SU-DHL-6 (cell line): Measurements from ENCODE around the gene TET2.

Experiments used
- H2AFZ ChIP-seq: fragments of 200-600 bp; sonication (generic); 2 replicates; pipeline ENCODE4 v1.6.1; 2014; ENCODE audit warnings: low read depth, mild to moderate bottlenecking, moderate library complexity, mixed read lengths, antibody characterized with exemption, low read length; ENCODE audit not compliant: severe bottlenecking
- H3F3A ChIP-seq: fragments of 200-600 bp; shearing (Covaris generic); 2 replicates; pipeline ENCODE4 v1.6.0; 2016; ENCODE audit warnings: antibody characterized with exemption, mild to moderate bottlenecking; ENCODE audit not compliant: insufficient read depth
- H3K27ac ChIP-seq: fragments of 200-600 bp; sonication (generic); 2 replicates; pipeline ENCODE4 v1.5.1; 2016; ENCODE audit warnings: low read depth, mild to moderate bottlenecking, low read length, moderate library complexity, mixed read lengths
- H3K27me3 ChIP-seq: fragments of 200-600 bp; sonication (generic), shearing (Covaris generic); 2 replicates; pipeline ENCODE4 v1.6.0; 2014; ENCODE audit warnings: mild to moderate bottlenecking, low read length
- H3K36me3 ChIP-seq: fragments of 200-600 bp; sonication (generic); 2 replicates; pipeline ENCODE4 v1.6.1; 2014; ENCODE audit warnings: mild to moderate bottlenecking, low read length, mixed read lengths
- H3K4me2 ChIP-seq: fragments of 300-600, 200-600 bp; shearing (Covaris generic), sonication (generic); 2 replicates; pipeline ENCODE4 v1.6.0; 2014; ENCODE audit warnings: low read length, low read depth, mild to moderate bottlenecking; ENCODE audit not compliant: poor library complexity, severe bottlenecking
- H3K4me3 ChIP-seq: fragments of 200-600 bp; sonication (generic); 2 replicates; pipeline ENCODE4 v1.5.1; 2014; ENCODE audit warnings: antibody characterized with exemption, low read length, mild to moderate bottlenecking, mixed read lengths; ENCODE audit not compliant: insufficient read depth, poor library complexity, severe bottlenecking
- H3K79me2 ChIP-seq: fragments of 200-600 bp; sonication (generic); 2 replicates; pipeline ENCODE4 v1.6.1; 2014; ENCODE audit warnings: mild to moderate bottlenecking, low read length, moderate library complexity; ENCODE audit not compliant: insufficient read depth
- H3K9ac ChIP-seq: fragments of 200-600 bp; sonication (generic); 2 replicates; pipeline ENCODE4 v1.7.0; 2014; ENCODE audit warnings: mild to moderate bottlenecking, low read length
- H3K9me2 ChIP-seq: fragments of 200-600 bp; sonication (generic); replicated peaks from 2 replicates; pipeline ENCODE4 v1.6.1; 2014; ENCODE audit warnings: low read length; ENCODE audit not compliant: insufficient read depth
- H3K9me3 ChIP-seq: fragments of 200-600 bp; sonication (generic); 2 replicates; pipeline ENCODE4 v1.6.1; 2014; ENCODE audit warnings: low read length, mixed read lengths; ENCODE audit not compliant: insufficient read depth
- H4K20me1 ChIP-seq: fragments of 200-600 bp; sonication (generic); 2 replicates; pipeline ENCODE4 v1.6.1; 2014; ENCODE audit warnings: low read depth, mild to moderate bottlenecking, antibody characterized with exemption, low read length, moderate library complexity, mixed read lengths
- EZH2phosphoT487 ChIP-seq: fragments of 200-600 bp; sonication (generic), shearing (Covaris generic); conservative IDR thresholded peaks from 2 replicates; pipeline ENCODE4 v1.6.1; 2018; ENCODE audit warnings: mild to moderate bottlenecking, antibody characterized with exemption, low read length, moderate library complexity, mixed read lengths
- TF ChIP-seq, protein P1 (sequence below): fragments of 200-600 bp; sonication (generic); IDR thresholded peaks from one replicate; pipeline ENCODE4 v1.5.1; 2017; ENCODE audit warnings: antibody characterized with exemption, mild to moderate bottlenecking, low read length, moderate library complexity; ENCODE audit not compliant: insufficient read depth, poor library complexity, severe bottlenecking

The TET2 gene

GRCh38 chr4:105234582-105234981 lies 87.9 kb downstream of the TET2 start:
- H3F3A ChIP-seq: no peaks in the 10 kb centered on the region
- no peak overlapping the region for H3K9ac ChIP-seq
- H4K20me1 ChIP-seq: no peaks in the 10 kb centered on the region
- no peaks in the 10 kb centered on the region for H3K9me3 ChIP-seq
- H2AFZ ChIP-seq: no peak overlapping the region
- TF ChIP-seq, protein P1, sequence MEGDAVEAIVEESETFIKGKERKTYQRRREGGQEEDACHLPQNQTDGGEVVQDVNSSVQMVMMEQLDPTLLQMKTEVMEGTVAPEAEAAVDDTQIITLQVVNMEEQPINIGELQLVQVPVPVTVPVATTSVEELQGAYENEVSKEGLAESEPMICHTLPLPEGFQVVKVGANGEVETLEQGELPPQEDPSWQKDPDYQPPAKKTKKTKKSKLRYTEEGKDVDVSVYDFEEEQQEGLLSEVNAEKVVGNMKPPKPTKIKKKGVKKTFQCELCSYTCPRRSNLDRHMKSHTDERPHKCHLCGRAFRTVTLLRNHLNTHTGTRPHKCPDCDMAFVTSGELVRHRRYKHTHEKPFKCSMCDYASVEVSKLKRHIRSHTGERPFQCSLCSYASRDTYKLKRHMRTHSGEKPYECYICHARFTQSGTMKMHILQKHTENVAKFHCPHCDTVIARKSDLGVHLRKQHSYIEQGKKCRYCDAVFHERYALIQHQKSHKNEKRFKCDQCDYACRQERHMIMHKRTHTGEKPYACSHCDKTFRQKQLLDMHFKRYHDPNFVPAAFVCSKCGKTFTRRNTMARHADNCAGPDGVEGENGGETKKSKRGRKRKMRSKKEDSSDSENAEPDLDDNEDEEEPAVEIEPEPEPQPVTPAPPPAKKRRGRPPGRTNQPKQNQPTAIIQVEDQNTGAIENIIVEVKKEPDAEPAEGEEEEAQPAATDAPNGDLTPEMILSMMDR: no peak
- no peak for TF ChIP-seq EZH2phosphoT487
- no peak overlapping the region for H3K4me2 ChIP-seq
- no peaks in the 10 kb centered on the region for H3K9me2 ChIP-seq
- H3K4me3 ChIP-seq: no peak overlapping the region
- H3K27ac ChIP-seq: no peak overlapping the region
- no peaks in the 10 kb centered on the region for H3K79me2 ChIP-seq
- no peaks in the 10 kb centered on the region for H3K36me3 ChIP-seq
- H3K27me3 ChIP-seq: no peaks in the 10 kb centered on the region

- H3K36me3 ChIP-seq: no peaks in the 10 kb centered on the region
- H3K4me3 ChIP-seq: no peak overlapping the region
- H3F3A ChIP-seq: no peaks in the 10 kb centered on the region
- H3K9ac ChIP-seq: no peak overlapping the region
- TF ChIP-seq EZH2phosphoT487: no peak
- TF ChIP-seq, protein P1: no peak
- H3K27me3 ChIP-seq: no peaks in the 10 kb centered on the region
- no peak overlapping the region for H3K27ac ChIP-seq
- H3K4me2 ChIP-seq: no peak overlapping the region
- no peaks in the 10 kb centered on the region for H3K9me2 ChIP-seq
- H3K79me2 ChIP-seq: no peaks in the 10 kb centered on the region
- no peak overlapping the region for H2AFZ ChIP-seq
- H4K20me1 ChIP-seq: no peaks in the 10 kb centered on the region
- H3K9me3 ChIP-seq: no peaks in the 10 kb centered on the region
Observed at GRCh38 chr4:105236202-105236915, 89.7 kb downstream of the TET2 start.

DNA sequence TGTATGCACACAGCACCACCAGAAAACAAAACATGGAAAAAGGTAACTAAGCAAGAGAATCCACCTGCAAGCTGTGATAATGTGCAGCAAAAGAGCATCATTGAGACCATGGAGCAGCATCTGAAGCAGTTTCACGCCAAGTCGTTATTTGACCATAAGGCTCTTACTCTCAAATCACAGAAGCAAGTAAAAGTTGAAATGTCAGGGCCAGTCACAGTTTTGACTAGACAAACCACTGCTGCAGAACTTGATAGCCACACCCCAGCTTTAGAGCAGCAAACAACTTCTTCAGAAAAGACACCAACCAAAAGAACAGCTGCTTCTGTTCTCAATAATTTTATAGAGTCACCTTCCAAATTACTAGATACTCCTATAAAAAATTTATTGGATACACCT lies 90.2 kb downstream of the TET2 start:
- no peak overlapping the region for H3K4me2 ChIP-seq

More for the DNA sequence above, 90.2 kb downstream of the TET2 start:
- Histone ChIP-seq H3K79me2 (no peaks in the 10 kb centered on the region), H3K9me2 (no peaks in the 10 kb centered on the region), H3K4me3 (no peak overlapping the region), H3F3A (no peaks in the 10 kb centered on the region), H2AFZ (no peak overlapping the region), H3K9me3 (no peaks in the 10 kb centered on the region), H3K9ac (no peak overlapping the region), H3K36me3 (no peaks in the 10 kb centered on the region), H4K20me1 (no peaks in the 10 kb centered on the region), H3K27me3 (no peaks in the 10 kb centered on the region), H3K27ac (no peak overlapping the region)
- TF ChIP-seq, protein P1: no peak
- no peak for TF ChIP-seq EZH2phosphoT487
